Measurements from ENCODE around the gene ANGPTL4. TPM values are rescaled to one million over a fixed set of nuclear protein-coding genes. Genes with fewer than 3 reads are reported as not detected.

Gene ANGPTL4
- polyA plus RNA-seq, 1 donor from 2014 or later, result not detected

- H3K9ac ChIP-seq (ENCODE audit: low read length), result no peak overlapping the region
- no peaks in the 10 kb centered on the region for H4K20me1 ChIP-seq (ENCODE audit: insufficient read depth)
- no peak overlapping the region for H2AFZ ChIP-seq (ENCODE audit: low read depth, low read length)
- H3F3A ChIP-seq (ENCODE audit: insufficient read depth, low read length, poor library complexity, severe bottlenecking), result no peaks in the 10 kb centered on the region
- H3K4me2 ChIP-seq (ENCODE audit: low read length), result no peak overlapping the region
- H3K27ac ChIP-seq (ENCODE audit: low read length), result no peak overlapping the region
- H3K36me3 ChIP-seq (ENCODE audit: insufficient read depth, low read length), result no peaks in the 10 kb centered on the region
- H3K9me3 ChIP-seq (ENCODE audit: low read length), result no peaks in the 10 kb centered on the region
- no peaks in the 10 kb centered on the region for H3K9me2 ChIP-seq (ENCODE audit: insufficient read depth, low read length)
- no peaks in the 10 kb centered on the region for H3K27me3 ChIP-seq (ENCODE audit: insufficient read depth, low read depth, low read length)
- TF ChIP-seq EP300 (conservative IDR thresholded peaks at IDR 0.05; ENCODE audit: poor library complexity, severe bottlenecking) (no peak), TAF1 (IDR thresholded peaks at IDR 0.05; ENCODE audit: low read depth) (no peak)
- TF ChIP-seq, protein P1, sequence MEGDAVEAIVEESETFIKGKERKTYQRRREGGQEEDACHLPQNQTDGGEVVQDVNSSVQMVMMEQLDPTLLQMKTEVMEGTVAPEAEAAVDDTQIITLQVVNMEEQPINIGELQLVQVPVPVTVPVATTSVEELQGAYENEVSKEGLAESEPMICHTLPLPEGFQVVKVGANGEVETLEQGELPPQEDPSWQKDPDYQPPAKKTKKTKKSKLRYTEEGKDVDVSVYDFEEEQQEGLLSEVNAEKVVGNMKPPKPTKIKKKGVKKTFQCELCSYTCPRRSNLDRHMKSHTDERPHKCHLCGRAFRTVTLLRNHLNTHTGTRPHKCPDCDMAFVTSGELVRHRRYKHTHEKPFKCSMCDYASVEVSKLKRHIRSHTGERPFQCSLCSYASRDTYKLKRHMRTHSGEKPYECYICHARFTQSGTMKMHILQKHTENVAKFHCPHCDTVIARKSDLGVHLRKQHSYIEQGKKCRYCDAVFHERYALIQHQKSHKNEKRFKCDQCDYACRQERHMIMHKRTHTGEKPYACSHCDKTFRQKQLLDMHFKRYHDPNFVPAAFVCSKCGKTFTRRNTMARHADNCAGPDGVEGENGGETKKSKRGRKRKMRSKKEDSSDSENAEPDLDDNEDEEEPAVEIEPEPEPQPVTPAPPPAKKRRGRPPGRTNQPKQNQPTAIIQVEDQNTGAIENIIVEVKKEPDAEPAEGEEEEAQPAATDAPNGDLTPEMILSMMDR (IDR thresholded peaks at IDR 0.05; ENCODE audit: poor library complexity, severe bottlenecking), result no peak
- H3K79me2 ChIP-seq (replicated peaks; ENCODE audit: insufficient read depth, low read length), result no peaks in the 10 kb centered on the region
- no peak overlapping the region for H3K4me3 ChIP-seq (ENCODE audit: low read length)
Observed at GRCh38 chr19:8421484-8422461, 57.8 kb downstream of the ANGPTL4 start.

DNA sequence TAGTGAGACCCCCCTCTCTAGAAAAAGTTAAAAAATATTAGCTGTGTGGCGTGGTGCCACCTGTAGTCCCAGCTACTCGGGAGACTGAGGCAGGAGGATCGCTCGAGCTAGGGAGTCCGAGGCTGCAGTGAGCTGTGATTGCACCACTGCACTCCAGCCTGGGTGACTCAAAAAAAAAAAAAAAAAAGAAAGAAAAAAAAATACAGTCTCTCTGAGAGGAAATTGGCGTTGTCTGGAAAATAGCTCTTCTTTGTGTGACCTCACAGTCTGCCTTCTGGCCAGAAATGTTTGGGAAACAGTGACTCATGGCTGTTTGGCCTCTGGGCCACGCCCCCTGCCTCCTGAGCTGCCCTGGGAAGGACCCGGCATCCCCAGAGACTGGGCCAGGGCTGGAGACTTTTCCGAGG lies 59.9 kb downstream of the ANGPTL4 start:
- H2AFZ ChIP-seq (ENCODE audit: low read depth, low read length), result no peak overlapping the region
- H3K9ac ChIP-seq (ENCODE audit: low read length), result no peak overlapping the region
- no peaks in the 10 kb centered on the region for H3K79me2 ChIP-seq (replicated peaks; ENCODE audit: insufficient read depth, low read length)
- H3K9me2 ChIP-seq (ENCODE audit: insufficient read depth, low read length), result no peaks in the 10 kb centered on the region
- H4K20me1 ChIP-seq (ENCODE audit: insufficient read depth), result no peaks in the 10 kb centered on the region
- no peak overlapping the region for H3K27ac ChIP-seq (ENCODE audit: low read length)
- no peak overlapping the region for H3K4me2 ChIP-seq (ENCODE audit: low read length)
- H3F3A ChIP-seq (ENCODE audit: insufficient read depth, low read length, poor library complexity, severe bottlenecking), result no peaks in the 10 kb centered on the region
- H3K27me3 ChIP-seq (ENCODE audit: insufficient read depth, low read depth, low read length), result no peaks in the 10 kb centered on the region
- no peaks in the 10 kb centered on the region for H3K36me3 ChIP-seq (ENCODE audit: insufficient read depth, low read length)
- no peak for TF ChIP-seq TAF1 (IDR thresholded peaks at IDR 0.05; ENCODE audit: low read depth)
- no peak for TF ChIP-seq RAD21 (conservative IDR thresholded peaks at IDR 0.05)
- TF ChIP-seq EZH2 (IDR thresholded peaks at IDR 0.05; ENCODE audit: borderline replicate concordance, insufficient read depth, low read length, poor library complexity, severe bottlenecking), result no peak
- TF ChIP-seq POLR2AphosphoS5 (IDR thresholded peaks at IDR 0.05), result no peak
- no peak for TF ChIP-seq SMC3 (conservative IDR thresholded peaks at IDR 0.05; ENCODE audit: poor library complexity)
- TF ChIP-seq, protein P1 (IDR thresholded peaks at IDR 0.05; ENCODE audit: poor library complexity, severe bottlenecking), result no peak
- no peaks in the 10 kb centered on the region for H3K9me3 ChIP-seq (ENCODE audit: low read length)
- H3K4me3 ChIP-seq (ENCODE audit: low read length), result no peak overlapping the region

Small RNA genes within 50 kb of the gene (small RNA-seq; reads per million reads assigned to genes)
- gene MIR4999, result 0.08 to 2.2 (median 1.2) reads per million in 3 experiments

Other genes starting within 250 kb of the ANGPTL4 start
- 32.7 and 52.7 TPM in 2 replicates for gene FBN3, start 214.6 kb upstream of the ANGPTL4 start, polyA plus RNA-seq
- 55.5 and 59.3 TPM in 2 replicates for gene CERS4, start 154.8 kb upstream of the ANGPTL4 start, polyA plus RNA-seq
- gene CD320, start 55.8 kb upstream of the ANGPTL4 start, polyA plus RNA-seq, result 89.6 and 98.2 TPM in 2 replicates
- gene NDUFA7, start 42.8 kb upstream of the ANGPTL4 start, polyA plus RNA-seq, result 37.3 and 48.0 TPM in 2 replicates
- gene RPS28, start 42.7 kb upstream of the ANGPTL4 start, polyA plus RNA-seq, result 192 and 196 TPM in 2 replicates
- 1.0 and 2.8 TPM in 2 replicates for gene KANK3, start 20.9 kb upstream of the ANGPTL4 start, polyA plus RNA-seq
- 71.1 and 84.2 TPM in 2 replicates for gene RAB11B, start 26.2 kb downstream of the ANGPTL4 start, polyA plus RNA-seq
- gene MARCHF2, start 49.1 kb downstream of the ANGPTL4 start, polyA plus RNA-seq, result 57.3 and 67.9 TPM in 2 replicates
- gene HNRNPM, start 80.8 kb downstream of the ANGPTL4 start, polyA plus RNA-seq, result 91.7 and 113 TPM in 2 replicates
- gene PRAM1, start 138.5 kb downstream of the ANGPTL4 start, polyA plus RNA-seq, result 0.62 and 1.5 TPM in 2 replicates
- gene ZNF414, start 150.0 kb downstream of the ANGPTL4 start, polyA plus RNA-seq, result 3.4 and 13.4 TPM in 2 replicates
- 0.40 TPM in 2 replicates for gene MYO1F, start 213.3 kb downstream of the ANGPTL4 start, polyA plus RNA-seq
- 99.4 and 143 TPM in 2 replicates for gene ADAMTS10, start 246.6 kb downstream of the ANGPTL4 start, polyA plus RNA-seq